Measurements from ENCODE around the gene LRRC8D. TPM values are rescaled to one million over a fixed set of nuclear protein-coding genes. Genes with fewer than 3 reads are reported as not detected.

The LRRC8D gene
- total and polyA plus RNA-seq, 2 of the 4 experiments (the other 2 are of a cell fraction) = 34.1 to 35.3 TPM

- ATAC-seq (ENCODE audit: low read depth) = peak; percentile 4
- H2BK120ac ChIP-seq (ENCODE audit: low read depth, low read length) = peak overlapping the region; percentile 41
- no peak overlapping the region for H2AK9ac ChIP-seq (replicated peaks; ENCODE audit: low read depth, low read length, poor library complexity)
- dilution Hi-C loops (cut with HindIII; ENCODE audit: low sequenced_read_pairs, unreplicated experiment) (no loop called here), in situ Hi-C loops (cut with MboI; ENCODE audit: low sequenced_read_pairs) (loop anchor here (25.0 kb wide), 1 partner anchor 488 kb away; no protein-coding TSS in a partner anchor), intact Hi-C loops (cut with micrococcal nuclease) (no loop called here)
- H2AK5ac ChIP-seq (ENCODE audit: low read depth, low read length) = no peak overlapping the region
- peak overlapping the region; percentile 51; the same call in 1 of the 3 replicates for H2BK15ac ChIP-seq (ENCODE audit: low read depth, low read length)
- TF ChIP-seq RAD21 (IDR thresholded peaks at IDR 0.05; ENCODE audit: low read length) (no peak), RCOR1 (IDR thresholded peaks at IDR 0.05; ENCODE audit: insufficient replicate concordance, low read length) (no peak), MAFK (IDR thresholded peaks at IDR 0.05; ENCODE audit: low read depth, low read length) (no peak), SMC3 (IDR thresholded peaks at IDR 0.05; ENCODE audit: low read depth, low read length) (no peak), CEBPB (IDR thresholded peaks at IDR 0.05; ENCODE audit: low read depth, low read length) (no peak), CHD1 (IDR thresholded peaks at IDR 0.05; ENCODE audit: low read depth, low read length) (no peak), BHLHE40 (IDR thresholded peaks at IDR 0.05; ENCODE audit: low read depth, low read length) (no peak)
- TF ChIP-seq, protein P1, sequence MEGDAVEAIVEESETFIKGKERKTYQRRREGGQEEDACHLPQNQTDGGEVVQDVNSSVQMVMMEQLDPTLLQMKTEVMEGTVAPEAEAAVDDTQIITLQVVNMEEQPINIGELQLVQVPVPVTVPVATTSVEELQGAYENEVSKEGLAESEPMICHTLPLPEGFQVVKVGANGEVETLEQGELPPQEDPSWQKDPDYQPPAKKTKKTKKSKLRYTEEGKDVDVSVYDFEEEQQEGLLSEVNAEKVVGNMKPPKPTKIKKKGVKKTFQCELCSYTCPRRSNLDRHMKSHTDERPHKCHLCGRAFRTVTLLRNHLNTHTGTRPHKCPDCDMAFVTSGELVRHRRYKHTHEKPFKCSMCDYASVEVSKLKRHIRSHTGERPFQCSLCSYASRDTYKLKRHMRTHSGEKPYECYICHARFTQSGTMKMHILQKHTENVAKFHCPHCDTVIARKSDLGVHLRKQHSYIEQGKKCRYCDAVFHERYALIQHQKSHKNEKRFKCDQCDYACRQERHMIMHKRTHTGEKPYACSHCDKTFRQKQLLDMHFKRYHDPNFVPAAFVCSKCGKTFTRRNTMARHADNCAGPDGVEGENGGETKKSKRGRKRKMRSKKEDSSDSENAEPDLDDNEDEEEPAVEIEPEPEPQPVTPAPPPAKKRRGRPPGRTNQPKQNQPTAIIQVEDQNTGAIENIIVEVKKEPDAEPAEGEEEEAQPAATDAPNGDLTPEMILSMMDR (conservative IDR thresholded peaks at IDR 0.05; ENCODE audit: low read depth, low read length) = no peak
- H3K79me1 ChIP-seq (ENCODE audit: low read depth in 1 of 2, low read length in 2 of 2) = no peaks in the 10 kb centered on the region
- WGBS, 2 experiments (ENCODE audit: extremely low coverage in 2 of 2, insufficient read length in 1 of 2) = no CpG with 5 or more reads among the region's 4 CpGs
- H3K9me1 ChIP-seq (ENCODE audit: insufficient read depth, low read length) = peaks cover 10% of the 10 kb centered on the region
- H2BK20ac ChIP-seq (ENCODE audit: low read depth, low read length) = 0 out of 2 replicates have a peak overlapping the region, but pooled peaks have one; percentile 15
- no peak overlapping the region; the same call in 1 of the 2 replicates for H3K4ac ChIP-seq (ENCODE audit: low read depth, low read length)
- DNase-seq = no peak
- H4K8ac ChIP-seq (ENCODE audit: low read depth in 2 of 2, low read length in 2 of 2) = peak overlapping the region; percentile 15 to 38; a peak in 2 of 4 replicates
- no peak overlapping the region for H3K4me3 ChIP-seq (ENCODE audit: insufficient read depth, low read depth, low read length)
- no peaks in the 10 kb centered on the region for H3K36me3 ChIP-seq (ENCODE audit: control insufficient read depth, insufficient read depth, low read length)
- no peak overlapping the region for H4K5ac ChIP-seq (ENCODE audit: low read depth, low read length)
- peak overlapping the region; percentile 42; the same call in 1 of the 2 replicates for H4K91ac ChIP-seq (ENCODE audit: insufficient read depth, low read depth, low read length)
- no peak overlapping the region; the same call in 1 of the 2 replicates for H3K27ac ChIP-seq (ENCODE audit: insufficient read depth, low read length)
- no peaks in the 10 kb centered on the region for H3K27me3 ChIP-seq (ENCODE audit: control insufficient read depth, insufficient read depth, low read length)
- H2BK5ac ChIP-seq (ENCODE audit: low read depth, low read length, poor library complexity, severe bottlenecking) = peak overlapping the region; percentile 18
- H3K23ac ChIP-seq (ENCODE audit: low read depth, low read length) = no peak overlapping the region
- H3K4me1 ChIP-seq (ENCODE audit: control insufficient read depth, insufficient read depth, low read length) = peaks cover 15% of the 10 kb centered on the region
- no peak overlapping the region for H2AFZ ChIP-seq (replicated peaks; ENCODE audit: low read length, poor library complexity)
- H4K20me1 ChIP-seq (ENCODE audit: insufficient read depth, low read length) = no peaks in the 10 kb centered on the region
- H3K14ac ChIP-seq (replicated peaks; ENCODE audit: low read depth, low read length) = no peak overlapping the region
- no peak overlapping the region for H3K9ac ChIP-seq (ENCODE audit: low read depth, low read length)
- POLR2A ChIA-PET (ENCODE audit: unreplicated experiment) = no interaction called here
- no peak overlapping the region for H3K4me2 ChIP-seq (ENCODE audit: low read depth, low read length)
- H3K18ac ChIP-seq (ENCODE audit: low read depth, low read length) = no peak overlapping the region; the same call in 1 of the 2 replicates
- H3K9me3 ChIP-seq (ENCODE audit: control insufficient read depth, insufficient read depth, low read length) = no peaks in the 10 kb centered on the region
- 0 out of 2 replicates have a peak overlapping the region, but pooled peaks have one; percentile 28 for H3K56ac ChIP-seq (ENCODE audit: extremely low read depth, insufficient read depth, low read length)
- no TSS peak for BruUV-seq (replicated peaks)
- CTCF ChIA-PET = interaction anchor here (0.8 to 1.4 kb wide), 3 partner anchors 65 to 171 kb away, joined by 3 read pairs; no protein-coding TSS in a partner anchor
These were observed 154.8 kb downstream of the LRRC8D start for GRCh38 chr1:89975540-89976125.
